Esophagus squamous epithelium (tissue), 4 donors: ENCODE measurements around the gene ZNF638.

Experiments
- POLR2A ChIP-seq, 4 donors: fragments of 450-650 bp; IDR thresholded peaks; one replicate each; pipeline ENCODE4 v1.6.1; 2017; ENCODE audit warnings: antibody characterized with exemption in 4 of 4, mild to moderate bottlenecking in 4 of 4, moderate library complexity in 3 of 4
- TF ChIP-seq, protein P1 (sequence below), 6 experiments: fragments of 450-650 bp in 4 of 6; fragments of 200-600 bp in 2 of 6; sonication (generic) in 2 of 6; IDR thresholded peaks; one replicate each; pipeline ENCODE4 v1.5.1; 2016 to 2019; ENCODE audit warnings: antibody characterized with exemption in 6 of 6, mild to moderate bottlenecking in 4 of 6, moderate library complexity in 4 of 6

GRCh38 chr2:71467180-71467815 lies 135.7 kb downstream of the ZNF638 start:
- TF ChIP-seq, protein P1, sequence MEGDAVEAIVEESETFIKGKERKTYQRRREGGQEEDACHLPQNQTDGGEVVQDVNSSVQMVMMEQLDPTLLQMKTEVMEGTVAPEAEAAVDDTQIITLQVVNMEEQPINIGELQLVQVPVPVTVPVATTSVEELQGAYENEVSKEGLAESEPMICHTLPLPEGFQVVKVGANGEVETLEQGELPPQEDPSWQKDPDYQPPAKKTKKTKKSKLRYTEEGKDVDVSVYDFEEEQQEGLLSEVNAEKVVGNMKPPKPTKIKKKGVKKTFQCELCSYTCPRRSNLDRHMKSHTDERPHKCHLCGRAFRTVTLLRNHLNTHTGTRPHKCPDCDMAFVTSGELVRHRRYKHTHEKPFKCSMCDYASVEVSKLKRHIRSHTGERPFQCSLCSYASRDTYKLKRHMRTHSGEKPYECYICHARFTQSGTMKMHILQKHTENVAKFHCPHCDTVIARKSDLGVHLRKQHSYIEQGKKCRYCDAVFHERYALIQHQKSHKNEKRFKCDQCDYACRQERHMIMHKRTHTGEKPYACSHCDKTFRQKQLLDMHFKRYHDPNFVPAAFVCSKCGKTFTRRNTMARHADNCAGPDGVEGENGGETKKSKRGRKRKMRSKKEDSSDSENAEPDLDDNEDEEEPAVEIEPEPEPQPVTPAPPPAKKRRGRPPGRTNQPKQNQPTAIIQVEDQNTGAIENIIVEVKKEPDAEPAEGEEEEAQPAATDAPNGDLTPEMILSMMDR (IDR thresholded peaks at IDR 0.05), result no peak
- no peak for TF ChIP-seq POLR2A (IDR thresholded peaks at IDR 0.05)
